Immature natural killer cell (primary cell): ENCODE results near the gene MUCL3. TPM values are rescaled to one million over a fixed set of nuclear protein-coding genes. Genes with fewer than 3 reads are reported as not detected.

ENCODE experiments used
- DNase-seq, 3 donors: peaks; one replicate each; pipeline ENCODE4 v3.0.0; 2022; ENCODE audit warnings: mixed read lengths in 1 of 3
- H3K27ac Mint-ChIP-seq, 6 donors: one replicate each; pipeline ENCODE4 v1.8.0; 2020; ENCODE audit warnings: mixed read lengths in 6 of 6, mild to moderate bottlenecking in 5 of 6, inconsistent platforms in 4 of 6, moderate library complexity in 3 of 6
- H3K27me3 Mint-ChIP-seq, 3 donors: one replicate each; pipeline ENCODE4 v1.8.0; 2020 to 2021; ENCODE audit warnings: low read depth in 3 of 3, mild to moderate bottlenecking in 3 of 3, mixed read lengths in 3 of 3, moderate library complexity in 3 of 3, inconsistent platforms in 1 of 3
- H3K36me3 Mint-ChIP-seq, 3 donors: one replicate each; pipeline ENCODE4 v1.8.0; 2020; ENCODE audit warnings: mixed read lengths in 3 of 3, inconsistent platforms in 2 of 3, mild to moderate bottlenecking in 2 of 3
- H3K4me1 Mint-ChIP-seq, 2 donors: one replicate each; pipeline ENCODE4 v1.8.0; 2020; ENCODE audit warnings: inconsistent platforms in 2 of 2, mild to moderate bottlenecking in 2 of 2, mixed read lengths in 2 of 2, moderate library complexity in 1 of 2
- H3K4me3 Mint-ChIP-seq, 5 donors: one replicate each; pipeline ENCODE4 v1.8.0; 2020; ENCODE audit warnings: mild to moderate bottlenecking in 5 of 5, mixed read lengths in 5 of 5, inconsistent platforms in 3 of 5, moderate library complexity in 3 of 5
- H3K9me3 Mint-ChIP-seq, 6 donors: one replicate each; pipeline ENCODE4 v1.8.0; 2020; ENCODE audit warnings: mild to moderate bottlenecking in 6 of 6, mixed read lengths in 6 of 6, inconsistent platforms in 4 of 6, moderate library complexity in 3 of 6
- polyA plus RNA-seq, 3 donors: library from polyadenylated mRNA; unstranded; fragments of 300-500 nt; fragmentation: Illumina TruSeq; gene quantifications; one replicate each; pipeline ENCODE4 v1.2.3, GENCODE V29; 2021

The MUCL3 gene, protein sequence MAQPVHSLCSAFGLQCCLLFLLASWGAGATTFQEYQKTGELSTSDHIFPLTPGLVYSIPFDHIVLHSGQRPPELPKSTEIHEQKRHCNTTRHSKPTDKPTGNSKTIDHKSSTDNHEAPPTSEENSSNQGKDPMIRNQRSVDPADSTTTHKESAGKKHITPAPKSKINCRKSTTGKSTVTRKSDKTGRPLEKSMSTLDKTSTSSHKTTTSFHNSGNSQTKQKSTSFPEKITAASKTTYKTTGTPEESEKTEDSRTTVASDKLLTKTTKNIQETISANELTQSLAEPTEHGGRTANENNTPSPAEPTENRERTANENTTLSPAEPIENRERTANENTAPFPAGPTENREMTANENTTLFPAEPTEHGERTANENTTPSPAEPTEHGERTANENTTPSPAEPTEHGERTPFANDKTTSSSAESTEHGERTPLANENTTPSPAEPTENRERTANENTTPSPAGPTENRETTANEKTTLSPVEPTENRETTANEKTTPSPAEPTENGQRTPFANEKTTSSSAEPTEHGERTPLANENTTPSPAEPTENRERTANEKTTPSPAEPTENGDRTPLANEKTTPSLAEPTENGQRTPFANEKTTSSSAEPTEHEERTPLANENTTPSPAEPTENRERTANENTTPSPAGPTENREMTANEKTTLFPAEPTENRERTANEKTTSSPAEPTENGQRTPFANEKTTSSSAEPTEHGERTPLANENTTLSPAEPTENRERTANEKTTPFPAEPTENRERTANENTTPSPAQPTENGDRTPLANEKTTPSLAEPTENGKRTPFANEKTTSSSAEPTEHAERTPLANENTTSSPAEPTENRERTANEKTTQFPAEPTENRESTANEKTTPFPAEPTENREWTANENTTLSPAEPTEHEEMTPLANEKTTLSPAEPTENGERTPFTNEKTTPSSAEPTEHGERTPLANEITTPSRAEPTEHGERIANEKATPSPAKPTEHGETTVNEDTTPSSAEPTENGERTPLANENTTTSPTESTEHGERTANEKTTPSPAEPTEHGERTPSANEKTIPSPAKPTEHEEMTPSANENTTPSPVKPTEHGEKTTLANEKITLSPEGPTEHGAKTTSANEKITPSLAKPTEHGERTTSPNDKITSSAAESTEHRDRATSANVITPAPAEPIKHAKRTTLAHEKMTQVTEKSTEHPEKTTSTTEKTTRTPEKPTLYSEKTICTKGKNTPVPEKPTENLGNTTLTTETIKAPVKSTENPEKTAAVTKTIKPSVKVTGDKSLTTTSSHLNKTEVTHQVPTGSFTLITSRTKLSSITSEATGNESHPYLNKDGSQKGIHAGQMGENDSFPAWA (N-terminal part only)
- not detected for polyA plus RNA-seq

- Mint-ChIP-seq H3K27ac (no peak within 1 kb of the TSS), H3K4me3 (no peak within 1 kb of the TSS), H3K4me1 (no peaks in the 10 kb centered on the region), H3K36me3 (no peaks in the 10 kb centered on the region), H3K27me3 (peaks cover 13 to 25% (median 15%) of the 10 kb centered on the region in 3 donors), H3K9me3 (no peaks in the 10 kb centered on the region)
- DNase-seq = no peak
These were observed at the start of gene MUCL3 for GRCh38 chr6:30940361-30940986. MUCL3 (plus strand) TSS chr6:30940973; CDS start chr6:30941000, 27 bp downstream.

GRCh38 chr6:30891450-30891723, 49.4 kb upstream of the MUCL3 start:
- no peak overlapping the region for H3K4me3 Mint-ChIP-seq
- H3K27ac Mint-ChIP-seq = no peak overlapping the region
- DNase-seq = no peak
- peaks cover 12 to 21% (median 13%) of the 10 kb centered on the region in 3 donors for H3K36me3 Mint-ChIP-seq
- H3K27me3 Mint-ChIP-seq = peaks cover 0 to 2% (median 2%) of the 10 kb centered on the region in 3 donors
- H3K4me1 Mint-ChIP-seq = no peaks in the 10 kb centered on the region
- no peaks in the 10 kb centered on the region for H3K9me3 Mint-ChIP-seq

DNA sequence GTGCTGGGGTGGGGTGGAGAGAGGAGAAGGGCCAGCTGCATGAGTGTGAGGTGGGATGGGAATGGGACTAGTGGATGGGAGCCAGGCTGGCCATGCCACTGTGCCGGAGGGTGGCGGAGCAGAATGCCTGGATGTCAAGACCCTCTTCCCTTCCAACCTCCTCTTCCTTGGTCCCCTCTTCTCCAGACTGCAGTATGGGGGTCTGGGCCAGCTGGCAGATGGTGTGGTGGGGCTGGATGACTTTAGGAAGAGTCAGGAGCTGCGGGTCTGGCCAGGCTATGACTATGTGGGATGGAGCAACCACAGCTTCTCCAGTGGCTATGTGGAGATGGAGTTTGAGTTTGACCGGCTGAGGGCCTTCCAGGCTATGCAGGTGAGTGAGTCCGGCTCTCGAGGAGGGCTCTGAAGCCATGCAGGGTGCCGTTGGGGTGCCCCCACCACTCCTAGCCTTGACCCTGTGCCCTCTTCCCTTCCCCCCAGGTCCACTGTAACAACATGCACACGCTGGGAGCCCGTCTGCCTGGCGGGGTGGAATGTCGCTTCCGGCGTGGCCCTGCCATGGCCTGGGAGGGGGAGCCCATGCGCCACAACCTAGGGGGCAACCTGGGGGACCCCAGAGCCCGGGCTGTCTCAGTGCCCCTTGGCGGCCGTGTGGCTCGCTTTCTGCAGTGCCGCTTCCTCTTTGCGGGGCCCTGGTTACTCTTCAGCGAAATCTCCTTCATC, 48.8 kb upstream of the MUCL3 start:
- Mint-ChIP-seq H3K4me3 (no peak overlapping the region), H3K27me3 (peaks cover 0 to 2% (median 2%) of the 10 kb centered on the region in 3 donors), H3K4me1 (no peaks in the 10 kb centered on the region), H3K36me3 (peaks cover 12 to 21% (median 13%) of the 10 kb centered on the region in 3 donors), H3K9me3 (no peaks in the 10 kb centered on the region), H3K27ac (no peak overlapping the region)
- DNase-seq = no peak

DNA sequence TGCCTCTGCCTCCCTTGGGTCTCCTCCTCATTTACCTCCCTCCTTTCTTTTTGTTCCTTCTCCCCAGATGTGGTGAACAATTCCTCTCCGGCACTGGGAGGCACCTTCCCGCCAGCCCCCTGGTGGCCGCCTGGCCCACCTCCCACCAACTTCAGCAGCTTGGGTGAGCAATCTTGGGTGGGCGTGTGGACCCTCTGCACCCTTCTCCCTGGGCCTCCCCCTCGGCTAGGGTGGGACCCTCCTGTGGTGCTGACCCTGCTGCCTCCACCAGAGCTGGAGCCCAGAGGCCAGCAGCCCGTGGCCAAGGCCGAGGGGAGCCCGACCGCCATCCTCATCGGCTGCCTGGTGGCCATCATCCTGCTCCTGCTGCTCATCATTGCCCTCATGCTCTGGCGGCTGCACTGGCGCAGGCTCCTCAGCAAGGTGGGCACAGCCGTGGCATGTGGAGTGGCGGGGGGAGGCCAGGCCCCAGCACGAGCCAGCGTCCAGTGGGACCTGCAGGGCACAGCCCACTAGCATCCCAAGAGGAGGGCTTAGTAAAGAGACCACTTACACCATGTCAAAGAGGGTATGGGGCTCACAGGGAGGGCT, 47.7 kb upstream of the MUCL3 start:
- no peak for DNase-seq
- H3K27ac Mint-ChIP-seq = no peak overlapping the region
- H3K4me3 Mint-ChIP-seq = no peak overlapping the region

GRCh38 chr6:30893666-30894065, 47.1 kb upstream of the MUCL3 start:
- H3K4me3 Mint-ChIP-seq = no peak overlapping the region
- H3K4me1 Mint-ChIP-seq = no peaks in the 10 kb centered on the region
- no peak for DNase-seq
- H3K36me3 Mint-ChIP-seq = peaks cover 12 to 28% (median 13%) of the 10 kb centered on the region in 3 donors
- no peak overlapping the region for H3K27ac Mint-ChIP-seq
- peaks cover 0 to 2% (median 2%) of the 10 kb centered on the region in 3 donors for H3K27me3 Mint-ChIP-seq
- no peaks in the 10 kb centered on the region for H3K9me3 Mint-ChIP-seq

More for the DNA sequence above, 47.7 kb upstream of the MUCL3 start:
- Mint-ChIP-seq H3K9me3 (no peaks in the 10 kb centered on the region), H3K36me3 (peaks cover 12 to 23% (median 13%) of the 10 kb centered on the region in 3 donors), H3K4me1 (no peaks in the 10 kb centered on the region), H3K27me3 (peaks cover 0 to 2% (median 2%) of the 10 kb centered on the region in 3 donors)

DNA sequence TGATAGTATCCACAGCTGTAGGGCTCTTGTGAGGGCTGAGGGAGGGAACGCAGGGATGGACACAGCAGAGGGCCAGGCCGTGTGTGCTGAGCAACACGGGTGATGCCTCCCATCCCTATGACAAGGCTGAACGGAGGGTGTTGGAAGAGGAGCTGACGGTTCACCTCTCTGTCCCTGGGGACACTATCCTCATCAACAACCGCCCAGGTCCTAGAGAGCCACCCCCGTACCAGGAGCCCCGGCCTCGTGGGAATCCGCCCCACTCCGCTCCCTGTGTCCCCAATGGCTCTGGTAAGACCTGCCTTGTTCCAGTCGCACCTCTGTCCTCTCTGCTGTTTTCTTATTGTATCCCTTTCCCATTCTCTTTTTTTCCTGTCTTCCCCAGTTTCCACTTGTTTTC, 46.4 kb upstream of the MUCL3 start:
- H3K4me3 Mint-ChIP-seq = no peak overlapping the region
- no peaks in the 10 kb centered on the region for H3K4me1 Mint-ChIP-seq
- DNase-seq = no peak
- H3K36me3 Mint-ChIP-seq = peaks cover 12 to 28% (median 12%) of the 10 kb centered on the region in 3 donors
- H3K27me3 Mint-ChIP-seq = peaks cover 0 to 2% (median 2%) of the 10 kb centered on the region in 3 donors
- no peak overlapping the region for H3K27ac Mint-ChIP-seq
- no peaks in the 10 kb centered on the region for H3K9me3 Mint-ChIP-seq

DNA sequence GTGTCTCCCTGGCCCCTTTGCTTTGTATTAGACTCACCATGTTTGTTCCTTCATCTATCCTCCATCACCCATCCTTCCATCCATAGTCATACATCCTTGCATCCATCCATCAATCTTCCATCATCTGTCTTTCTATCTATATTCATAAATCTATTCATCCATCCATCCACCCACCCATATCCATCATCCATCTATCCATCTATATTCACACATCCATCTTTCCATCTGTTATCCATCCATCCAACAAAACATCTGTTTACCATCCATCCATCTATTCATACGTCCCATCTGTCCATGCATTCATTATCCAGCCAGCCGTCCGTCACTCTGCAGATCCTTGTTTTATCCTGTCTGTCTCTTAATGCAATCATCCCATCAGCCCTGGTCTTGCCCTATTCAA, 45.8 kb upstream of the MUCL3 start:
- Mint-ChIP-seq H3K27me3 (peaks cover 0 to 2% (median 0%) of the 10 kb centered on the region in 3 donors), H3K4me1 (no peaks in the 10 kb centered on the region), H3K36me3 (peaks cover 7 to 24% (median 8%) of the 10 kb centered on the region in 3 donors), H3K9me3 (no peaks in the 10 kb centered on the region), H3K27ac (no peak overlapping the region), H3K4me3 (no peak overlapping the region)
- no peak for DNase-seq

DNA sequence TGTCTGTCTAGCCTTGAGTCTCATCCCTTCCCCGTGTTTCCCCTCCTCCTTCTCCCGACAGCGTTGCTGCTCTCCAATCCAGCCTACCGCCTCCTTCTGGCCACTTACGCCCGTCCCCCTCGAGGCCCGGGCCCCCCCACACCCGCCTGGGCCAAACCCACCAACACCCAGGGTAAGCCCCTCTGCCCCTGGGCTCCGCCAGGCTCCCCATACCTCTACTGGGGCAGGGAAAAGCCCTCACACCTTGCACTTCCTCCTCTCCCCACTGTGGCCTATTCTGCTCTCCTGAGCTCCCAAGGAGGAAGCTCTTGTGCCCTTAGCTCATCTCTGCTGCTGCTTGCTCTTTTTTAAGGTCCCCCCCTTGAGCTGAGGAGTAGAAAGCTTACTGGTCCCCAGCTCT, 45.4 kb upstream of the MUCL3 start:
- DNase-seq = no peak
- Mint-ChIP-seq H3K4me3 (no peak overlapping the region), H3K36me3 (peaks cover 7 to 24% (median 7%) of the 10 kb centered on the region in 3 donors), H3K4me1 (no peaks in the 10 kb centered on the region), H3K9me3 (no peaks in the 10 kb centered on the region), H3K27me3 (peaks cover 0 to 2% (median 0%) of the 10 kb centered on the region in 3 donors), H3K27ac (no peak overlapping the region)

DNA sequence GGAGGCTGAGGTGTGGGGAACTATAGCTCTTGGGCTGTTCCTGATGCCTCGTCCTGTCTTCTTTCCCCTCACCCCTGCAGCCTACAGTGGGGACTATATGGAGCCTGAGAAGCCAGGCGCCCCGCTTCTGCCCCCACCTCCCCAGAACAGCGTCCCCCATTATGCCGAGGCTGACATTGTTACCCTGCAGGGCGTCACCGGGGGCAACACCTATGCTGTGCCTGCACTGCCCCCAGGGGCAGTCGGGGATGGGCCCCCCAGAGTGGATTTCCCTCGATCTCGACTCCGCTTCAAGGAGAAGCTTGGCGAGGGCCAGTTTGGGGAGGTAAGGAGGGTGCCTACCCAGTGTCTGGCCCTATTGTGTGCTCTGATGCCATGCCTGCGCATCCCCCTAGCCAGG, 44.2 kb upstream of the MUCL3 start:
- Mint-ChIP-seq H3K9me3 (no peaks in the 10 kb centered on the region), H3K4me1 (no peaks in the 10 kb centered on the region), H3K27me3 (peaks cover 0 to 2% (median 0%) of the 10 kb centered on the region in 3 donors), H3K36me3 (peaks cover 7 to 24% (median 7%) of the 10 kb centered on the region in 3 donors), H3K27ac (no peak overlapping the region), H3K4me3 (no peak overlapping the region)
- DNase-seq = no peak

- Mint-ChIP-seq H3K27me3 (peaks cover 0 to 2% (median 0%) of the 10 kb centered on the region in 3 donors), H3K36me3 (peaks cover 7 to 18% (median 7%) of the 10 kb centered on the region in 3 donors), H3K4me3 (no peak overlapping the region), H3K4me1 (no peaks in the 10 kb centered on the region), H3K27ac (no peak overlapping the region), H3K9me3 (no peaks in the 10 kb centered on the region)
- DNase-seq = no peak
These were observed 42.9 kb upstream of the MUCL3 start for GRCh38 chr6:30897882-30898281.

DNA sequence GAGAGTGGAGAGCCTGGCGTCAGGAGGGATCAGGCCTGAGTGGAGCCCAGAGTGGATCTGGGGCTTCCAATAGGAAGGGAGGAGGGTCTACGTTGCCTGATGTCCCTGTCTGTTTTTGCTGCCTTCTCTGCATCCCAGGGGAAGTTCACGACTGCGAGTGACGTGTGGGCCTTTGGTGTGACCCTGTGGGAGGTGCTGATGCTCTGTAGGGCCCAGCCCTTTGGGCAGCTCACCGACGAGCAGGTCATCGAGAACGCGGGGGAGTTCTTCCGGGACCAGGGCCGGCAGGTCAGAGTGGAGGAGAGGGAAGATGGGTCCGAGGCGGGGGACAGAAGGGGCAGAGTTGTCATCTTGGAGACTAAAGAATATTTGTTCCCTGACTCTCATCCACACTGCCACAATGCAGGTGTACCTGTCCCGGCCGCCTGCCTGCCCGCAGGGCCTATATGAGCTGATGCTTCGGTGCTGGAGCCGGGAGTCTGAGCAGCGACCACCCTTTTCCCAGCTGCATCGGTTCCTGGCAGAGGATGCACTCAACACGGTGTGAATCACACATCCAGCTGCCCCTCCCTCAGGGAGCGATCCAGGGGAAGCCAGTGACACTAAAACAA, 41.9 kb upstream of the MUCL3 start:
- H3K4me3 Mint-ChIP-seq = no peak overlapping the region

DNA sequence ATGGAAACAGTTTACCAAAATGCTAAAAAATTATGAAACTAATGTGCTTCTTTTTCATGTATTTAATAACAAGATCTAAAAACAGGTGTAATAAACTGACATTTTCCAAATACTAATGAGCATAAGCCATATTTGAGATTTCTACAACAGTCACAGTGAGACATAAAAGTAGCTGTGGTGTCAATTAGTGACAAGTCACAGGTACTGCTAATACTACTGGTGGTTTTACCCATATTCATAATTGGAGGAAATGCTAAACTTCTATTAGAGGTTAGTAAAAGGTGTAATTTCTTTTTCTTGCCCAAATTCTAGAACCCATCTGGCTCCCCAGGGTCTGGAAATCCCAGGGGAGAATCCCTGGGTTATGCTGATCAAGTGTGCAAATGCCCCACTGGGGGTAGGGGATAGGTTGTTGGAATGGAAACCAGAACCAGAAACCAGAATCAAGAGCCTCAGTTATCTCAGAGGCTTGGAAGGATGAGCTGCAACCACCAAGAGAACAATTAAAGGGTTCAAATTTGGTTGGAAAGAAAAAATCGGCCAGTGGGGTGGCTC, 39.8 kb upstream of the MUCL3 start:
- Mint-ChIP-seq H3K27ac (no peak overlapping the region), H3K27me3 (peaks cover 0 to 3% (median 2%) of the 10 kb centered on the region in 3 donors), H3K4me1 (no peaks in the 10 kb centered on the region), H3K9me3 (no peaks in the 10 kb centered on the region), H3K36me3 (peaks cover 0 to 8% (median 0%) of the 10 kb centered on the region in 3 donors), H3K4me3 (no peak overlapping the region)
- no peak for DNase-seq

More for the DNA sequence above, 41.9 kb upstream of the MUCL3 start:
- Mint-ChIP-seq H3K27me3 (peaks cover 0 to 3% (median 0%) of the 10 kb centered on the region in 3 donors), H3K4me1 (no peaks in the 10 kb centered on the region), H3K36me3 (peaks cover 7 to 18% (median 7%) of the 10 kb centered on the region in 3 donors), H3K9me3 (no peaks in the 10 kb centered on the region), H3K27ac (no peak overlapping the region)
- no peak for DNase-seq
